Stimulated activated memory B cell treated with anti-CD40 and anti-IgM and Interleukin-4, amounts not matched to agents 10 μg/mL and 1 μg/mL and 100 μg/mL, for 72 hours (primary cell): ENCODE results near the gene OR1S2.
"Not testable (repeated sequence)": the region's sequence is repeated elsewhere in the genome, so short reads cannot be mapped to it uniquely, and the experiment has no call there.

ENCODE experiments used
- ATAC-seq: fragments of 150-1000 bp; cut with Tn5 transposase; 2 replicates; pipeline ENCODE4 v1.10.0; 2021
- H3K27ac Mint-ChIP-seq: one replicate; pipeline ENCODE4 v1.8.0; 2022; ENCODE audit warnings: mild to moderate bottlenecking, mixed read lengths
- H3K27me3 Mint-ChIP-seq: one replicate; pipeline ENCODE4 v1.8.0; 2022; ENCODE audit warnings: mixed read lengths
- H3K36me3 Mint-ChIP-seq: one replicate; pipeline ENCODE4 v1.8.0; 2022; ENCODE audit warnings: mixed read lengths
- H3K4me1 Mint-ChIP-seq: one replicate; pipeline ENCODE4 v1.8.0; 2022; ENCODE audit warnings: mixed read lengths
- H3K4me3 Mint-ChIP-seq: one replicate; pipeline ENCODE4 v1.8.0; 2022; ENCODE audit warnings: mild to moderate bottlenecking, moderate library complexity, mixed read lengths
- H3K9me3 Mint-ChIP-seq: one replicate; pipeline ENCODE4 v1.8.0; 2022; ENCODE audit warnings: mixed read lengths

Gene OR1S2

DNA sequence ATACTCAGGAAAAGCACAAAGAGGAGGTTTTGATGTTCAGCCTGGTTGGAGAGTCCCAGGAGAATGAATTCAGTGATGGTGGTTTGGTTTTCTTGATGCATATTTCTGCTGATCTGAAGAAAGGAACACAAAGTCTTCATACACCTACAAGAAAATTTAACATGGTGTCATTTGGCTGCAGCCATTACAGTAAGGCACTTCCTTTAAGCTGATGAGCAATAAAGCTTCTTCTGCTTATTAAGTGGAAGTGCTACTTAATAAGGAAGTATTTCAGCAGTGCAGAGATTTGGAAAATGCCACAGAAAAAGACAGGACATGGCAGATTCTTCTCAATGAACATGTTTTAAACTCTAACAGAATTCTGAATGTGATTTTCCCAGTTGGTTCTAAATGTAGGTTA lies at the start of gene OR1S2:
TSS of gene OR1S2 (minus strand) at position 101 of the 400 bp plus-strand sequence. CDS start at position 101, 0 bp downstream.
- no peaks in the 10 kb centered on the region for H3K4me1 Mint-ChIP-seq
- no peak within 1 kb of the TSS for H3K27ac Mint-ChIP-seq
- peaks cover 30% of the 10 kb centered on the region for H3K27me3 Mint-ChIP-seq
- ATAC-seq = no peak
- peaks cover 5% of the 10 kb centered on the region for H3K9me3 Mint-ChIP-seq
- H3K4me3 Mint-ChIP-seq = no peak within 1 kb of the TSS
- H3K36me3 Mint-ChIP-seq = no peaks in the 10 kb centered on the region

GRCh38 chr11:58243954-58244353 lies 40.0 kb upstream of the OR1S2 start:
- Mint-ChIP-seq H3K27me3 (peaks cover 46% of the 10 kb centered on the region), H3K4me1 (no peaks in the 10 kb centered on the region), H3K27ac (no peak overlapping the region), H3K9me3 (peaks cover 9% of the 10 kb centered on the region), H3K4me3 (no peak overlapping the region), H3K36me3 (no peaks in the 10 kb centered on the region)
- ATAC-seq = no peak

GRCh38 chr11:58227956-58228615 lies 24.1 kb upstream of the OR1S2 start:
- Mint-ChIP-seq H3K36me3 (no peaks in the 10 kb centered on the region), H3K4me1 (no peaks in the 10 kb centered on the region), H3K27ac (no peak overlapping the region), H3K9me3 (peaks cover 8% of the 10 kb centered on the region), H3K27me3 (peaks cover 13% of the 10 kb centered on the region), H3K4me3 (no peak overlapping the region)
- ATAC-seq = no peak

- no peak for ATAC-seq
- Mint-ChIP-seq H3K9me3 (no peaks in the 10 kb centered on the region), H3K27ac (no peak overlapping the region), H3K4me1 (no peaks in the 10 kb centered on the region), H3K27me3 (peaks cover 2% of the 10 kb centered on the region), H3K36me3 (no peaks in the 10 kb centered on the region), H3K4me3 (no peak overlapping the region)
Observed at GRCh38 chr11:58222721-58223120, 18.8 kb upstream of the OR1S2 start.

GRCh38 chr11:58216476-58216875 lies 12.5 kb upstream of the OR1S2 start:
- Mint-ChIP-seq H3K36me3 (no peaks in the 10 kb centered on the region), H3K4me1 (no peaks in the 10 kb centered on the region), H3K27me3 (peaks cover 13% of the 10 kb centered on the region), H3K4me3 (no peak overlapping the region), H3K27ac (no peak overlapping the region), H3K9me3 (peaks cover 2% of the 10 kb centered on the region)
- no peak for ATAC-seq

GRCh38 chr11:58212420-58212819 lies 8.5 kb upstream of the OR1S2 start, which contains the start of gene OR1S1:
OR1S1 (plus strand) TSS chr11:58212720.
- not testable (repeated sequence) for H3K4me1 Mint-ChIP-seq, H3K36me3 Mint-ChIP-seq, H3K4me3 Mint-ChIP-seq, ATAC-seq, H3K9me3 Mint-ChIP-seq, H3K27ac Mint-ChIP-seq
- peaks cover 13% of the 10 kb centered on the region for H3K27me3 Mint-ChIP-seq

DNA sequence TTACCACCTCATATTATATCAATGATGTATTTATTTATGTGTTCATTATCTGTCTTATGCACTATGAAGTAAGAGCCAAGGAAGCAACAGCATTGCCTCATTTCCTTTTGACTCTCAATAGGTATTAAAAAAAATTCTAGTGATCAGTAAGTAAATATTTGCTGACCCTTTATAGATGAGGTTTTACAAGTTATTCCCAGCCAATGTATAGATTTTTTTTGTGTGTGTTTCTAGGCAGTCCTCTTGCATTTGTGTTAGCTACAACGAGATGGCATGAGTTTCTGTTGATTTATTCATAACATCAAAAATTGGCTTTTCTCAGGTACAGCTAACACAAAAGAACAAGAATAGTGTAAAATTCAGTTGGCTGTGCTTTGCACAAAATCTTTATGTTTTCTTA lies 4.7 kb downstream of the OR1S2 start:
- ATAC-seq = no peak
- H3K9me3 Mint-ChIP-seq = peaks cover 16% of the 10 kb centered on the region
- H3K27me3 Mint-ChIP-seq = peaks cover 24% of the 10 kb centered on the region
- no peak overlapping the region for H3K27ac Mint-ChIP-seq
- no peaks in the 10 kb centered on the region for H3K4me1 Mint-ChIP-seq
- H3K36me3 Mint-ChIP-seq = no peaks in the 10 kb centered on the region
- H3K4me3 Mint-ChIP-seq = no peak overlapping the region

- H3K36me3 Mint-ChIP-seq = no peaks in the 10 kb centered on the region
- peaks cover 8% of the 10 kb centered on the region for H3K27me3 Mint-ChIP-seq
- H3K4me3 Mint-ChIP-seq = no peak overlapping the region
- no peaks in the 10 kb centered on the region for H3K4me1 Mint-ChIP-seq
- no peak overlapping the region for H3K27ac Mint-ChIP-seq
- H3K9me3 Mint-ChIP-seq = peaks cover 13% of the 10 kb centered on the region
- ATAC-seq = no peak
Observed at GRCh38 chr11:58195939-58196338, 8.0 kb downstream of the OR1S2 start.

DNA sequence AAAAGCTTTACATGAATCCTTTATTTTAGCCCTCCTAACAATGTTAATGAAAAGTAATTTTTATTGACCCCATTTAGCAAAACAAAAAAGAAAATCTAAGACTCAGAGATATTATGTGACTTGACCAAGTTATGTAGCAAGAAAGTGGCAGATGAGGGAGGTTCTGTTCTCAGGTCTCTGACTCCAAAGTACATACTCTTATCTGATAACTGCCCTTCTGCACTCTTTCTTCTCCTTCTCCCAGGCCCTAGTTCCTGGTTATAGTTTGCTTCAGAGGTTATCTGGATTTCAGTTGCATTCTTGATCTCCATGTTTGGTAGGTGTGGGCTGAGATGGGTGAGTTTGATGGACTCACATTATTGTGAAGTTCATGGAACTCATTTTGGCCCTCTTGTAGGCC lies 10.6 kb downstream of the OR1S2 start:
- Mint-ChIP-seq H3K27ac (no peak overlapping the region), H3K27me3 (peaks cover 12% of the 10 kb centered on the region)

DNA sequence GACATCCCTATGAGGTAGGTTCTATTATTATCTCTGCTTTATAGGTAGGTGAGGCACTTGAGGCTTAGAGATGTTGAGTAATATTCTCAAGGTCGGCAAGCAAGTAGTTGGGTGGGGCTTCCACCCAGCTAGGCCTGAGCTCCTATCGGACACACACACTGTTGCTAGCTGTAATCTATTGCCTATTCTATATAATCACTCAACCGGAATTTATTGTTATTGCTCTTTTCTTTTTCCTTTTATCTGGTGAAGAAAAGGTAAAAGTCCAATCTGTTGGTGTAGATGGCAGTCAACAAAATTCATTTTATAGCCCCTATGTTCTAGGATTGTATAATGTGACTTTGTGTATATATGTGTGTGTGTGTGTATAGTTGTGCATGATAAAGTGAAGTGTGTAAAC lies 11.7 kb downstream of the OR1S2 start:
- Mint-ChIP-seq H3K4me1 (no peaks in the 10 kb centered on the region), H3K9me3 (peaks cover 3% of the 10 kb centered on the region), H3K27ac (no peak overlapping the region), H3K27me3 (peaks cover 12% of the 10 kb centered on the region), H3K4me3 (no peak overlapping the region), H3K36me3 (no peaks in the 10 kb centered on the region)
- ATAC-seq = no peak

More for the DNA sequence above, 10.6 kb downstream of the OR1S2 start:
- peaks cover 9% of the 10 kb centered on the region for H3K9me3 Mint-ChIP-seq
- H3K4me3 Mint-ChIP-seq = no peak overlapping the region
- no peaks in the 10 kb centered on the region for H3K36me3 Mint-ChIP-seq
- no peak for ATAC-seq
- no peaks in the 10 kb centered on the region for H3K4me1 Mint-ChIP-seq

DNA sequence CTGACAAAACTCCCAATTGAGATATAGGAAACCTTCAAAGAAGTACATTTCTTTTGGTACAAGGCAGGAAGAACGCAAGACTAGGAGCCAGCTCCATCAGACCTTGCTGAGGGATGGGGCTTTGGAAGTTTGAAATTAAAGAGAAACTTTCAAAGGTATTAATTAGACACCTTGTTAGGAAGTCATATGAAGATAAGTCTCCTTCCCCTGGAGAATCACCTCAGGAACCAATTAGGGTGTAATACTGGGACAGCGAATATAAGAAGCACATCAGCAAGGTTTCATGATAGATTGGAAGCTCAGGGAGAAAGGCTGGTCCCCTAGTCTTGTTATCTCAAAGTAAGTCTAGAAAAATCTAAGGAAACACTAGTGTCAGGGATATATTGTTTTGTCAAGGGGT lies 15.2 kb downstream of the OR1S2 start, which contains the start of gene OR9Q2:
TSS of gene OR9Q2 (plus strand) at position 301 of the 400 bp plus-strand sequence. CDS start 1,421 bp downstream, outside the sequence.
- Mint-ChIP-seq H3K9me3 (no peaks in the 10 kb centered on the region), H3K27me3 (peaks cover 12% of the 10 kb centered on the region), H3K4me3 (no peak within 1 kb of the TSS), H3K4me1 (no peaks in the 10 kb centered on the region), H3K36me3 (no peaks in the 10 kb centered on the region), H3K27ac (no peak within 1 kb of the TSS)
- no peak for ATAC-seq

DNA sequence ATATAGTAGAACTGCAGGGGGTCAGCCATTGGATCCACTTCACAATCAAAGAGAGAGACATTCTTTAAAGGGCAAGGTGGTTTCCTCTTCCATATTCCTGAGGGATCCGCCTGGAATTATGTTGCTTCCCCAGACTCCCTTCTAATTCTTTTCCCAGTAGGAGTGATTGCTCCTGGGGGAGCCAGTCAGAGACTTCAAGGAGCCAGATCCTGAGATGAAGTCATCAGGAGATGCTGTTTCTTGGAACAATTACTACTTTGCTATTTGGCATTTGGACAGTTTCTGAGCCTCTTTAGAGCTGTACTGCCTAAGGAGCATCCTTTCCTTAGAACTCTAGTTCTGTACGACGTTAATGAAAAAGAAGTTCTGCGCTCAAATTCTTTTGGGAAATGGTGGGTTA lies 17.0 kb downstream of the OR1S2 start:
- peaks cover 12% of the 10 kb centered on the region for H3K27me3 Mint-ChIP-seq
- no peaks in the 10 kb centered on the region for H3K36me3 Mint-ChIP-seq
- no peak overlapping the region for H3K27ac Mint-ChIP-seq
- no peak overlapping the region for H3K4me3 Mint-ChIP-seq
- no peak for ATAC-seq
- no peaks in the 10 kb centered on the region for H3K4me1 Mint-ChIP-seq
- H3K9me3 Mint-ChIP-seq = no peaks in the 10 kb centered on the region

GRCh38 chr11:58179648-58180047 lies 24.3 kb downstream of the OR1S2 start:
- Mint-ChIP-seq H3K36me3 (no peaks in the 10 kb centered on the region), H3K27me3 (peaks cover 26% of the 10 kb centered on the region), H3K27ac (no peak overlapping the region), H3K4me1 (no peaks in the 10 kb centered on the region), H3K4me3 (no peak overlapping the region), H3K9me3 (no peaks in the 10 kb centered on the region)
- ATAC-seq = no peak

DNA sequence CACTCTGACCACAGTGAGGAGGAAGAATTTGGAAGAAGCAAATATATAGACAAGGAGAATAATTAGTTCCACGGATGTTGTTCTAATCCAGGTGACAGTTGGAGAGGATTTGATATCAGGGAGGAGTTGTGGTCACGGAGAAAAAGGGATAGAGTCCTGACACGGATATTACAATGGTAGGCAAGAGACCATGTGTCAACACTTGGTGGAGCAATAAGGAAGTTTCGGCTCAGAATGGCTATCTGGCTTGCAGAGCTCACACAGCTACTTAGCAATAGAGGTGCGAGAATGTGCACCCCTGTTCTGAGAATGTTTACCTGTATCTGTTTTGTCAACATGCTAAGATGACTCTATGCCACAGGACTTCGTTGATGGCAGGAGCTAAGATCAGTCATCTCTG lies 25.5 kb downstream of the OR1S2 start:
- Mint-ChIP-seq H3K36me3 (no peaks in the 10 kb centered on the region), H3K9me3 (no peaks in the 10 kb centered on the region), H3K27me3 (peaks cover 26% of the 10 kb centered on the region), H3K27ac (no peak overlapping the region), H3K4me1 (no peaks in the 10 kb centered on the region), H3K4me3 (no peak overlapping the region)
- no peak for ATAC-seq

- Mint-ChIP-seq H3K27me3 (peaks cover 26% of the 10 kb centered on the region), H3K4me3 (no peak overlapping the region), H3K9me3 (no peaks in the 10 kb centered on the region), H3K36me3 (no peaks in the 10 kb centered on the region), H3K27ac (no peak overlapping the region), H3K4me1 (no peaks in the 10 kb centered on the region)
- no peak for ATAC-seq
Observed at GRCh38 chr11:58177409-58178054, 26.4 kb downstream of the OR1S2 start.

DNA sequence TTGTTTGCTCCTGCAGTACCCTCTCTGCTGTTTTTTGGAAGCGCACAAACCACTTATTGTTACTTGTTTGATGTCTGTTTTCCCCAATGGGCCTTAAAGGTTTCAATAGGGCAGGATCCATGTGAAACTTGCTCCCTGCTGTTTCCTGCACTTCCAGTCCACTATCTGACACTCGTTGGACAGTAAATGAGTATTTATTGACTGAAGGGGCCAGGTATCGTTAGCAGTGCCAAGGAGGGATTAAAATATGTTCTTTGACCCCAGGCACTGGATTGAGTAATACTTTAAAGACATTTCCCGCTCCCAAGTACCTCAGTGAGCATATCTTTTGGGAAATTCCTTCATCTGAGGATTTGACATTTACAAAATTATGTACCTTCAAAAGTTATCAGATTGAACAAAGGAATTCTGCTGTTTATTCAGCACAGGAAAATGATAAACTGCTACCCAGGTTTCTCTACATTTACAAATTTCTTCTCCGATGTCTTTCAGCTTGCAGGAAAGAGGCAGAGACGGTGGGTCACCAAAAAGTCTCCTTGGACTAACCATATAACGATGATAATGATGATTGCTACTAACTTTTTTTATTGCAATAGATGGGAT lies 38.3 kb downstream of the OR1S2 start:
- Mint-ChIP-seq H3K9me3 (peaks cover 4% of the 10 kb centered on the region), H3K4me3 (no peak overlapping the region), H3K4me1 (no peaks in the 10 kb centered on the region), H3K36me3 (no peaks in the 10 kb centered on the region), H3K27me3 (peaks cover 16% of the 10 kb centered on the region), H3K27ac (no peak overlapping the region)
- ATAC-seq = no peak
